Endodermal cell (in vitro differentiated cells): ENCODE measurements around the gene DPP10. TPM values are rescaled to one million over a fixed set of nuclear protein-coding genes. Genes with fewer than 3 reads are reported as not detected.

Experiments used
- DNase-seq: peaks from one replicate; pipeline ENCODE4 v3.0.0-alpha.2; 2017
- H3K27ac ChIP-seq: 2 replicates; pipeline ENCODE4 v1.5.1; 2013; ENCODE audit warnings: mild to moderate bottlenecking, low read depth, low read length, moderate library complexity
- H3K27me3 ChIP-seq: 2 replicates; pipeline ENCODE4 v1.6.1; 2013; ENCODE audit warnings: mild to moderate bottlenecking, low read length, moderate library complexity; ENCODE audit not compliant: insufficient read depth, control insufficient read depth, poor library complexity, severe bottlenecking
- H3K36me3 ChIP-seq: 2 replicates; pipeline ENCODE4 v1.7.0; 2013; ENCODE audit warnings: mild to moderate bottlenecking, low read length, moderate library complexity; ENCODE audit not compliant: control insufficient read depth, insufficient read depth
- H3K4me1 ChIP-seq: one replicate; pipeline ENCODE4 v1.7.0; 2013; ENCODE audit warnings: low read length; ENCODE audit not compliant: control insufficient read depth, insufficient read depth
- H3K4me3 ChIP-seq: 2 replicates; pipeline ENCODE4 v1.5.1; 2013; ENCODE audit warnings: mild to moderate bottlenecking, low read length, moderate library complexity
- H3K9ac ChIP-seq: 2 replicates; pipeline ENCODE4 v1.6.1; 2013; ENCODE audit warnings: mild to moderate bottlenecking, low read length, moderate library complexity; ENCODE audit not compliant: poor library complexity, severe bottlenecking; ENCODE audit errors: extremely low read depth
- H3K9me3 ChIP-seq: 2 replicates; pipeline ENCODE4 v1.6.1; 2013; ENCODE audit warnings: mild to moderate bottlenecking, low read length, moderate library complexity; ENCODE audit not compliant: control insufficient read depth
- H3K27ac Mint-ChIP-seq: 2 replicates; pipeline ENCODE4 v1.8.0; 2020; ENCODE audit warnings: mixed read lengths
- H3K27me3 Mint-ChIP-seq: 2 replicates; pipeline ENCODE4 v1.8.0; 2021; ENCODE audit warnings: mild to moderate bottlenecking, mixed read lengths; ENCODE audit not compliant: insufficient read depth
- H3K36me3 Mint-ChIP-seq: 2 replicates; pipeline ENCODE4 v1.8.0; 2020; ENCODE audit warnings: low read depth, mixed read lengths
- H3K4me1 Mint-ChIP-seq: 2 replicates; pipeline ENCODE4 v1.8.0; 2020; ENCODE audit warnings: mixed read lengths
- H3K4me3 Mint-ChIP-seq: 2 replicates; pipeline ENCODE4 v1.8.0; 2020; ENCODE audit warnings: mild to moderate bottlenecking, moderate library complexity, mixed read lengths
- H3K9me3 Mint-ChIP-seq: 2 replicates; pipeline ENCODE4 v1.8.0; 2020; ENCODE audit warnings: mild to moderate bottlenecking, mixed read lengths
- CTCF ChIP-seq: fragments of 200-600 bp; sonication (generic); conservative IDR thresholded peaks from 2 replicates; pipeline ENCODE4 v1.5.0; 2021; ENCODE audit warnings: antibody characterized with exemption, mild to moderate bottlenecking
- WGBS, 2 experiments: methylation state at CpG; one replicate each; pipeline versions ENCODE4 v1.1.5 to v1.1.7; 2013; ENCODE audit warnings: missing lambda C conversion rate in 2 of 2, mixed read lengths in 1 of 2; ENCODE audit not compliant: insufficient coverage in 1 of 2, insufficient read length in 1 of 2; 5-methylcytosine and 5-hydroxymethylcytosine counted together
- total RNA-seq, 2 donors: library from RNA; stranded (reverse); fragmentation: NEBNext Ultra II Directional in 1 of 2; extraction: Animal tissue kit (Norgen Biotek cat#: 25700) in 1 of 2; gene quantifications; 2 replicates in 1 of 2; 3 replicates in 1 of 2; pipeline ENCODE4 v1.2.1, GENCODE V29; 2021

Gene DPP10
- total RNA-seq, 2 donors from 2014 or later = 8.2 to 19.2 TPM

- Histone ChIP-seq H3K9me3 (no peaks in the 10 kb centered on the region), H3K27ac (no peak overlapping the region), H3K36me3 (no peaks in the 10 kb centered on the region), H3K9ac (no peak overlapping the region), H3K4me1 (no peaks in the 10 kb centered on the region), H3K4me3 (no peak overlapping the region), H3K27me3 (no peaks in the 10 kb centered on the region)
- Mint-ChIP-seq H3K9me3 (no peaks in the 10 kb centered on the region), H3K27ac (no peak overlapping the region), H3K4me1 (no peaks in the 10 kb centered on the region), H3K4me3 (no peak overlapping the region), H3K27me3 (no peaks in the 10 kb centered on the region), H3K36me3 (no peaks in the 10 kb centered on the region)
- TF ChIP-seq CTCF = no peak
- DNase-seq = no peak
- 70% methylated on average over 2 of the region's 2 CpGs for WGBS, 2 experiments
These were observed 615.0 kb downstream of the DPP10 start for GRCh38 chr2:115057473-115057872.

GRCh38 chr2:115070002-115070401 lies 627.6 kb downstream of the DPP10 start:
- Histone ChIP-seq H3K9me3 (no peaks in the 10 kb centered on the region), H3K36me3 (no peaks in the 10 kb centered on the region), H3K4me3 (no peak overlapping the region), H3K4me1 (no peaks in the 10 kb centered on the region), H3K9ac (no peak overlapping the region), H3K27ac (no peak overlapping the region), H3K27me3 (no peaks in the 10 kb centered on the region)
- Mint-ChIP-seq H3K27ac (no peak overlapping the region), H3K4me1 (no peaks in the 10 kb centered on the region), H3K36me3 (no peaks in the 10 kb centered on the region), H3K27me3 (no peaks in the 10 kb centered on the region), H3K4me3 (no peak overlapping the region), H3K9me3 (peaks cover 10% of the 10 kb centered on the region)
- no peak for TF ChIP-seq CTCF
- no peak for DNase-seq

GRCh38 chr2:115071534-115071933 lies 629.1 kb downstream of the DPP10 start:
- no peak overlapping the region for H3K4me3 ChIP-seq
- H3K27me3 ChIP-seq = no peaks in the 10 kb centered on the region
- Mint-ChIP-seq H3K27me3 (no peaks in the 10 kb centered on the region), H3K36me3 (no peaks in the 10 kb centered on the region), H3K27ac (no peak overlapping the region), H3K4me3 (no peak overlapping the region), H3K9me3 (peaks cover 10% of the 10 kb centered on the region), H3K4me1 (no peaks in the 10 kb centered on the region)
- no peaks in the 10 kb centered on the region for H3K9me3 ChIP-seq
- TF ChIP-seq CTCF = no peak
- DNase-seq = no peak
- H3K36me3 ChIP-seq = no peaks in the 10 kb centered on the region
- H3K27ac ChIP-seq = peak overlapping the region; percentile 21
- 94 to 95% methylated on average over 3 to 4 of the region's 4 CpGs for WGBS, 2 experiments
- H3K4me1 ChIP-seq = no peaks in the 10 kb centered on the region
- H3K9ac ChIP-seq = no peak overlapping the region
